HepG2 (cell line): ENCODE data around the gene SERP1. TPM values are rescaled to one million over a fixed set of nuclear protein-coding genes. Genes with fewer than 3 reads are reported as not detected.
A peak's percentile ranks its signal among the peaks of the same experiment; 100 is the strongest.

Experiments
- DR1 ChIP-seq: sonication (generic); formaldehyde crosslinking; IDR thresholded peaks from 2 replicates; pipeline ENCODE4 v1.8.0; 2021; ENCODE audit warnings: mild to moderate bottlenecking, missing genetic modification reagents, inconsistent platforms
- FOXP1 ChIP-seq, 2 experiments: fragments of 450-650 bp in 1 of 2; IDR thresholded peaks; 2 replicates each; pipeline ENCODE4 v1.6.1; 2017 to 2018; ENCODE audit warnings: antibody characterized with exemption in 1 of 2
- HES4 ChIP-seq: sonication (generic); formaldehyde crosslinking; IDR thresholded peaks from 2 replicates; pipeline ENCODE4 v1.9.0; 2021; ENCODE audit warnings: mild to moderate bottlenecking, missing genetic modification reagents, borderline replicate concordance
- RFX3 ChIP-seq: IDR thresholded peaks from 2 replicates; pipeline ENCODE4 v1.6.1; 2016; ENCODE audit warnings: missing biosample characterization, missing genetic modification reagents
- RFX5 ChIP-seq: IDR thresholded peaks from 2 replicates; pipeline ENCODE4 v1.6.1; 2011; ENCODE audit warnings: low read depth, low read length, improper control_type of control experiment
- RFXANK ChIP-seq: IDR thresholded peaks from 2 replicates; pipeline ENCODE4 v1.6.1; 2016
- SOX6 ChIP-seq, 2 experiments: fragments of 450-650 bp in 1 of 2; sonication (generic) in 1 of 2; formaldehyde crosslinking in 1 of 2; IDR thresholded peaks; 2 replicates each; pipeline versions ENCODE4 v1.4.0 to v1.6.1; 2017 to 2020; ENCODE audit warnings: antibody characterized with exemption in 1 of 2, mild to moderate bottlenecking in 1 of 2, missing genetic modification reagents in 1 of 2
- SP1 ChIP-seq, 2 experiments: fragments of 450-650 bp in 1 of 2; sonication (generic) in 1 of 2; formaldehyde crosslinking in 1 of 2; IDR thresholded peaks; 2 replicates each; pipeline versions ENCODE4 v1.4.0 to v1.6.1; 2016 to 2020; ENCODE audit warnings: missing genetic modification reagents in 1 of 2
- ZHX2 ChIP-seq, 2 experiments: sonication (generic) in 1 of 2; formaldehyde crosslinking in 1 of 2; IDR thresholded peaks; 2 replicates each; pipeline versions ENCODE4 v1.6.1 to v1.9.0; 2014 to 2022; ENCODE audit warnings: antibody characterized with exemption in 1 of 2, borderline replicate concordance in 1 of 2, inconsistent platforms in 1 of 2, low read depth in 1 of 2, missing genetic modification reagents in 1 of 2
- ZMYM3 ChIP-seq: sonication (generic); formaldehyde crosslinking; IDR thresholded peaks from 2 replicates; pipeline ENCODE4 v1.5.1; 2020; ENCODE audit warnings: mild to moderate bottlenecking, missing genetic modification reagents
- ZMYM4 ChIP-seq: sonication (generic); formaldehyde crosslinking; IDR thresholded peaks from 2 replicates; pipeline ENCODE4 v1.8.1; 2023; ENCODE audit warnings: mild to moderate bottlenecking, missing genetic modification reagents
- ZNF256 ChIP-seq: sonication (generic); formaldehyde crosslinking; conservative IDR thresholded peaks from 2 replicates; pipeline ENCODE4 v1.4.0; 2020; ENCODE audit warnings: missing genetic modification reagents
- ZNF296 ChIP-seq: sonication (generic); formaldehyde crosslinking; conservative IDR thresholded peaks from 2 replicates; pipeline ENCODE4 v1.5.0; 2020; ENCODE audit warnings: mild to moderate bottlenecking, missing genetic modification reagents
- ZNF556 ChIP-seq: sonication (generic); formaldehyde crosslinking; IDR thresholded peaks from 2 replicates; pipeline ENCODE4 v1.4.0; 2020; ENCODE audit warnings: mild to moderate bottlenecking, missing genetic modification reagents, borderline replicate concordance
- ZSCAN12 ChIP-seq: sonication (generic); formaldehyde crosslinking; IDR thresholded peaks from 2 replicates; pipeline ENCODE4 v1.9.0; 2021; ENCODE audit warnings: mild to moderate bottlenecking, missing genetic modification reagents
- polyA plus RNA-seq, 8 experiments: library from polyadenylated mRNA; depleted of rRNA in 3 of 8; stranded (reverse) in 7 of 8; unstranded in 1 of 8; fragments of >200 nt; fragmentation: Illumina TruSeq in 4 of 8; extraction: Trizol in 4 of 8; gene quantifications; 2 replicates each; pipeline versions ENCODE4 v1.2.1 to v1.2.3, GENCODE V29; 2011 to 2016; ENCODE audit warnings: low read depth in 4 of 8, missing spikeins in 1 of 8, mixed read lengths in 1 of 8; ENCODE audit not compliant: insufficient read depth in 1 of 8
- total RNA-seq, 5 experiments: library from RNA; depleted of rRNA; stranded (reverse); fragments of >200 nt; fragmentation: Illumina TruSeq; extraction: Trizol; gene quantifications; 2 replicates each; pipeline ENCODE4 v1.2.3, GENCODE V29; 2016; ENCODE audit warnings: low read depth in 1 of 5
- TF ChIP-seq, protein P1 (sequence below): sonication (generic); formaldehyde crosslinking; IDR thresholded peaks from 2 replicates; pipeline ENCODE4 v1.8.1; 2023; ENCODE audit warnings: mild to moderate bottlenecking, inconsistent platforms, moderate library complexity, missing genetic modification reagents, borderline replicate concordance
- TF ChIP-seq, protein P2 (sequence below): sonication (generic); formaldehyde crosslinking; IDR thresholded peaks from 2 replicates; pipeline ENCODE4 v1.4.0; 2020; ENCODE audit warnings: missing genetic modification reagents
- TF ChIP-seq, protein P3 (sequence below): sonication (generic); formaldehyde crosslinking; IDR thresholded peaks from 2 replicates; pipeline ENCODE4 v1.8.1; 2023; ENCODE audit warnings: mild to moderate bottlenecking, missing genetic modification reagents

SERP1 gene
- total and polyA plus RNA-seq, 2 of the 13 experiments (the other 11 are each of a cell fraction or from before 2014, with no cell fraction given) = 61.2 to 95.0 TPM

GRCh38 chr3:150546226-150547044, at the start of gene SERP1, which contains the start of gene EIF2A (continued):
- TF ChIP-seq ZHX2 (IDR thresholded peaks at IDR 0.05; ENCODE audit: low read depth) (peak; percentile 94), ZHX2 (CRISPR knock-in tag; IDR thresholded peaks at IDR 0.05; ENCODE audit: borderline replicate concordance) (no peak), SP1 (IDR thresholded peaks at IDR 0.05) (no peak), SP1 (CRISPR knock-in tag; IDR thresholded peaks at IDR 0.05) (no peak; the same call in 1 of the 2 replicates), RFX5 (peak; percentile 40; the same call in 1 of the 2 replicates), HES4 (CRISPR knock-in tag) (peak; percentile 96), ZNF256 (CRISPR knock-in tag) (0 out of 2 replicates have a peak, but pooled peaks have one; percentile 33), RFX3 (no peak), RFXANK (CRISPR knock-in tag) (no peak), SOX6 (IDR thresholded peaks at IDR 0.05) (no peak), SOX6 (CRISPR knock-in tag; IDR thresholded peaks at IDR 0.05) (peak; percentile 57; the same call in 1 of the 2 replicates), ZNF556 (CRISPR knock-in tag) (peak; percentile 42; the same call in 1 of the 2 replicates), DR1 (peak; percentile 69), FOXP1 (IDR thresholded peaks at IDR 0.05) (no peak), FOXP1 (CRISPR knock-in tag; IDR thresholded peaks at IDR 0.05) (peak; percentile 43; the same call in 1 of the 2 replicates), ZMYM3 (CRISPR knock-in tag) (no peak), ZMYM4 (CRISPR knock-in tag) (peak; percentile 84), ZNF296 (CRISPR knock-in tag) (no peak), ZSCAN12 (CRISPR knock-in tag) (no peak)
- TF ChIP-seq, protein P1, sequence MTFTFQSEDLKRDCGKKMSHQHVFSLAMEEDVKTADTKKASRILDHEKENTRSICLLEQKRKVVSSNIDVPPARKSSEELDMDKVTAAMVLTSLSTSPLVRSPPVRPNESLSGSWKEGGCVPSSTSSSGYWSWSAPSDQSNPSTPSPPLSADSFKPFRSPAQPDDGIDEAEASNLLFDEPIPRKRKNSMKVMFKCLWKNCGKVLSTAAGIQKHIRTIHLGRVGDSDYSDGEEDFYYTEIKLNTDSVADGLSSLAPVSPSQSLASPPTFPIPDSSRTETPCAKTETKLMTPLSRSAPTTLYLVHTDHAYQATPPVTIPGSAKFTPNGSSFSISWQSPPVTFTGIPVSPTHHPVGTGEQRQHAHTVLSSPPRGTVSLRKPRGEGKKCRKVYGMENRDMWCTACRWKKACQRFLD (CRISPR knock-in tag) = no peak
- TF ChIP-seq, protein P2, sequence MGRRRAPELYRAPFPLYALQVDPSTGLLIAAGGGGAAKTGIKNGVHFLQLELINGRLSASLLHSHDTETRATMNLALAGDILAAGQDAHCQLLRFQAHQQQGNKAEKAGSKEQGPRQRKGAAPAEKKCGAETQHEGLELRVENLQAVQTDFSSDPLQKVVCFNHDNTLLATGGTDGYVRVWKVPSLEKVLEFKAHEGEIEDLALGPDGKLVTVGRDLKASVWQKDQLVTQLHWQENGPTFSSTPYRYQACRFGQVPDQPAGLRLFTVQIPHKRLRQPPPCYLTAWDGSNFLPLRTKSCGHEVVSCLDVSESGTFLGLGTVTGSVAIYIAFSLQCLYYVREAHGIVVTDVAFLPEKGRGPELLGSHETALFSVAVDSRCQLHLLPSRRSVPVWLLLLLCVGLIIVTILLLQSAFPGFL (CRISPR knock-in tag) = no peak
- TF ChIP-seq, protein P3, sequence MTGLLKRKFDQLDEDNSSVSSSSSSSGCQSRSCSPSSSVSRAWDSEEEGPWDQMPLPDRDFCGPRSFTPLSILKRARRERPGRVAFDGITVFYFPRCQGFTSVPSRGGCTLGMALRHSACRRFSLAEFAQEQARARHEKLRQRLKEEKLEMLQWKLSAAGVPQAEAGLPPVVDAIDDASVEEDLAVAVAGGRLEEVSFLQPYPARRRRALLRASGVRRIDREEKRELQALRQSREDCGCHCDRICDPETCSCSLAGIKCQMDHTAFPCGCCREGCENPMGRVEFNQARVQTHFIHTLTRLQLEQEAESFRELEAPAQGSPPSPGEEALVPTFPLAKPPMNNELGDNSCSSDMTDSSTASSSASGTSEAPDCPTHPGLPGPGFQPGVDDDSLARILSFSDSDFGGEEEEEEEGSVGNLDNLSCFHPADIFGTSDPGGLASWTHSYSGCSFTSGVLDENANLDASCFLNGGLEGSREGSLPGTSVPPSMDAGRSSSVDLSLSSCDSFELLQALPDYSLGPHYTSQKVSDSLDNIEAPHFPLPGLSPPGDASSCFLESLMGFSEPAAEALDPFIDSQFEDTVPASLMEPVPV (CRISPR knock-in tag) = peak; percentile 80; the same call in 1 of the 2 replicates
